Type B pancreatic cell (in vitro differentiated cells): ENCODE results near the gene ACTN4. TPM values are rescaled to one million over a fixed set of nuclear protein-coding genes. Genes with fewer than 3 reads are reported as not detected.

Experiments used
- DNase-seq: peaks from one replicate; pipeline ENCODE4 v3.0.0; 2021; ENCODE audit warnings: mixed read lengths; ENCODE audit not compliant: unreplicated experiment; ENCODE audit errors: extremely low spot score
- H3K27ac Mint-ChIP-seq: 2 replicates; pipeline ENCODE4 v1.8.0; 2021; ENCODE audit warnings: mild to moderate bottlenecking, mixed read lengths
- H3K27me3 Mint-ChIP-seq: 2 replicates; pipeline ENCODE4 v1.8.0; 2021; ENCODE audit warnings: mixed read lengths
- H3K36me3 Mint-ChIP-seq: 2 replicates; pipeline ENCODE4 v1.8.0; 2021; ENCODE audit warnings: mixed read lengths
- H3K4me1 Mint-ChIP-seq: one replicate; pipeline ENCODE4 v1.8.0; 2021; ENCODE audit warnings: mixed read lengths; ENCODE audit not compliant: unreplicated experiment
- H3K4me3 Mint-ChIP-seq: 2 replicates; pipeline ENCODE4 v1.8.0; 2021; ENCODE audit warnings: mild to moderate bottlenecking, mixed read lengths
- H3K9me3 Mint-ChIP-seq: 2 replicates; pipeline ENCODE4 v1.8.0; 2021; ENCODE audit warnings: mixed read lengths
- total RNA-seq: library from RNA; stranded (reverse); gene quantifications from 2 replicates; pipeline ENCODE4 v1.2.1, GENCODE V29; 2021; ENCODE audit warnings: low replicate concordance
- TF ChIP-seq, protein P1 (sequence below): fragments of 200-600 bp; sonication (generic); conservative IDR thresholded peaks from 2 replicates; pipeline ENCODE4 v1.5.0; 2021; ENCODE audit warnings: antibody characterized with exemption, mild to moderate bottlenecking

ACTN4 gene
- total RNA-seq, 1 donor from 2014 or later, result 475 TPM

- Mint-ChIP-seq H3K36me3 (peaks cover 28% of the 10 kb centered on the region), H3K27ac (peak overlapping the region; percentile 100), H3K4me3 (peak overlapping the region; percentile 47), H3K4me1 (peaks cover 69% of the 10 kb centered on the region), H3K9me3 (peaks cover 11% of the 10 kb centered on the region), H3K27me3 (no peaks in the 10 kb centered on the region)
- TF ChIP-seq, protein P1, sequence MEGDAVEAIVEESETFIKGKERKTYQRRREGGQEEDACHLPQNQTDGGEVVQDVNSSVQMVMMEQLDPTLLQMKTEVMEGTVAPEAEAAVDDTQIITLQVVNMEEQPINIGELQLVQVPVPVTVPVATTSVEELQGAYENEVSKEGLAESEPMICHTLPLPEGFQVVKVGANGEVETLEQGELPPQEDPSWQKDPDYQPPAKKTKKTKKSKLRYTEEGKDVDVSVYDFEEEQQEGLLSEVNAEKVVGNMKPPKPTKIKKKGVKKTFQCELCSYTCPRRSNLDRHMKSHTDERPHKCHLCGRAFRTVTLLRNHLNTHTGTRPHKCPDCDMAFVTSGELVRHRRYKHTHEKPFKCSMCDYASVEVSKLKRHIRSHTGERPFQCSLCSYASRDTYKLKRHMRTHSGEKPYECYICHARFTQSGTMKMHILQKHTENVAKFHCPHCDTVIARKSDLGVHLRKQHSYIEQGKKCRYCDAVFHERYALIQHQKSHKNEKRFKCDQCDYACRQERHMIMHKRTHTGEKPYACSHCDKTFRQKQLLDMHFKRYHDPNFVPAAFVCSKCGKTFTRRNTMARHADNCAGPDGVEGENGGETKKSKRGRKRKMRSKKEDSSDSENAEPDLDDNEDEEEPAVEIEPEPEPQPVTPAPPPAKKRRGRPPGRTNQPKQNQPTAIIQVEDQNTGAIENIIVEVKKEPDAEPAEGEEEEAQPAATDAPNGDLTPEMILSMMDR, result no peak
- DNase-seq, result no peak
Measured at GRCh38 chr19:38690832-38691231, 43.4 kb downstream of the ACTN4 start.

DNA sequence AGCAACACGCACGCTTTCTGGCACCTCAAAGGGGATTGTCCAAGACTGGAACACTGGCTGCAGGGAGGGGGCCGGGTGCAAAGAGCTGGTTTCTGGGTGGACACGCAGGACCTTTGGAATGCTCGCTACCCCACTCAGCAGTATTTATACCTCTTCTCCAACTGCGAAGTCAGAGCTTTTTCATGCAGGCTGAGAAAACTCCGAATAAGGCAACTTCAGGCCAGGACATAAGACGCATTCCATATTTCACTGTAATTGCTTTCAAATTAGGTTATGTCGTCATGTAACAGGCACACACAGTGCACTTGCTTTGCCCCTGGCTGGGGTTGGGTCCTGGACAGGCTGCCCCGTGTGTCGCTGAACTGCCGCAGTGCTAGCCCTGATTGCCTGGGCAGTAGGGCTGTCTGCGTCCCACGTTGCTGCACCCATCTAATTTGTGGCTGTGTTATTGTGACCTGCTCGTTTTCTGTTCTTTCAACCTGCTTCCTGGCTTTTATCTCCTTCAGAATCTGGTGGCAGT lies 44.5 kb downstream of the ACTN4 start:
- H3K9me3 Mint-ChIP-seq, result peaks cover 11% of the 10 kb centered on the region
- H3K4me1 Mint-ChIP-seq, result peaks cover 64% of the 10 kb centered on the region
- peak overlapping the region; percentile 57 for H3K4me3 Mint-ChIP-seq

GRCh38 chr19:38692458-38693379 lies 45.3 kb downstream of the ACTN4 start:
- peak overlapping the region; percentile 100 for H3K27ac Mint-ChIP-seq
- TF ChIP-seq, protein P1, result no peak
- no peak for DNase-seq
- peaks cover 22% of the 10 kb centered on the region for H3K36me3 Mint-ChIP-seq
- no peaks in the 10 kb centered on the region for H3K27me3 Mint-ChIP-seq
- peaks cover 6% of the 10 kb centered on the region for H3K9me3 Mint-ChIP-seq
- peaks cover 63% of the 10 kb centered on the region for H3K4me1 Mint-ChIP-seq
- peak overlapping the region; percentile 67 for H3K4me3 Mint-ChIP-seq

More for the DNA sequence above, 44.5 kb downstream of the ACTN4 start:
- Mint-ChIP-seq H3K36me3 (peaks cover 28% of the 10 kb centered on the region), H3K27me3 (no peaks in the 10 kb centered on the region), H3K27ac (peak overlapping the region; percentile 100)
- DNase-seq, result no peak
- TF ChIP-seq, protein P1, result no peak

- Mint-ChIP-seq H3K27ac (peak overlapping the region; percentile 100), H3K4me3 (peak overlapping the region; percentile 67), H3K9me3 (peaks cover 4% of the 10 kb centered on the region), H3K27me3 (no peaks in the 10 kb centered on the region), H3K36me3 (peaks cover 22% of the 10 kb centered on the region), H3K4me1 (peaks cover 72% of the 10 kb centered on the region)
- TF ChIP-seq, protein P1, result no peak
- DNase-seq, result no peak
Measured at GRCh38 chr19:38693380-38694223, 46.2 kb downstream of the ACTN4 start.

GRCh38 chr19:38695317-38695683 lies 47.9 kb downstream of the ACTN4 start:
- H3K4me3 Mint-ChIP-seq, result peak overlapping the region; percentile 48
- H3K27ac Mint-ChIP-seq, result peak overlapping the region; percentile 100
- TF ChIP-seq, protein P1, result no peak

More at GRCh38 chr19:38695317-38695683, 47.9 kb downstream of the ACTN4 start:
- H3K36me3 Mint-ChIP-seq, result peaks cover 9% of the 10 kb centered on the region
- no peak for DNase-seq
- no peaks in the 10 kb centered on the region for H3K9me3 Mint-ChIP-seq
- no peaks in the 10 kb centered on the region for H3K27me3 Mint-ChIP-seq
- H3K4me1 Mint-ChIP-seq, result peaks cover 59% of the 10 kb centered on the region
